DOHH2 (cell line): ENCODE measurements around the gene ZSCAN29.

Experiments used
- CTCF ChIP-seq: fragments of 200-600 bp; sonication (generic); IDR thresholded peaks from one replicate; pipeline ENCODE4 v1.5.1; 2014; ENCODE audit warnings: antibody characterized with exemption, mild to moderate bottlenecking, low read depth, low read length; ENCODE audit not compliant: poor library complexity, severe bottlenecking
- EZH2phosphoT487 ChIP-seq: fragments of 200-600 bp; sonication (generic); IDR thresholded peaks from 2 replicates; pipeline ENCODE4 v1.6.1; 2017; ENCODE audit warnings: borderline replicate concordance, mild to moderate bottlenecking, antibody characterized with exemption, low read length, moderate library complexity, mixed read lengths

DNA sequence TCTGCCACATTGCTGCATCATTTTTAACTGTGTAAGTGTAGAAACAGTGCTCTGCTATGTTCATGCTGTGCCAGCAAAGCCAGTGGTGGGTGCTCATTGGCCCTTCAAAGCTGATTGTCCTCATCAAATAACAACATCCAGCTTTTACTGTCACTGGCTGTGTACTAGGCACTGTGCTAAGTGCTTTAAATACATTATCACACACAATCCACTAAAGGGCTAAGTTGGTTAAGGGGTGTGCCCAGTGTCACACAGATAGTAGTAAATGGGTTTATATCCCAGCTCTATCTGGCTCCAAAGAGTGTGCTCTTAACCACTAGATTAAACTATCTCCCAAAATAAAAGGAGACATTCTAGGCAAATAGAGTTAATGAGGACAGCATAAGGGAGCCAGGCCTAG, 7.8 kb upstream of the ZSCAN29 start:
- TF ChIP-seq CTCF (no peak), EZH2phosphoT487 (no peak)
